ENCODE results near the gene FSIP2.

DNA sequence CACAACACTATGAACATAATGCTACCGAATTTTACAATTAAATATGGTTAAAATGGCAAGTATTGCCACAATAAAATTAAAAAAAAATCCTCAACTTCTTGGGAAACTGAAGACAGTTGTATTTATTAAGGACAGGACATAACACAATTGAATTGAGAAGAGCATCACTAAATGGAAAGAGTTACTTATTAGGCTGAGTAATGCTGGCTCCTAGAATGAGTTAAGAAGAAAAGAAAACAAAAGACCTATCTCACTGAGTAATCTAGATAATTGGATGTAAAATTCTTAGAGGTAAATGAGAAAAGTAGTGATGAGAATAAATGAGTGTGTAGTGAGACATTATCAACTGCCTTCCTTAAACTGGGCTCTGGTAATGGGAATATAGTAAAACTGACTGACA is 121.7 kb downstream of the FSIP2 start:
- TF ChIP-seq, protein P1, sequence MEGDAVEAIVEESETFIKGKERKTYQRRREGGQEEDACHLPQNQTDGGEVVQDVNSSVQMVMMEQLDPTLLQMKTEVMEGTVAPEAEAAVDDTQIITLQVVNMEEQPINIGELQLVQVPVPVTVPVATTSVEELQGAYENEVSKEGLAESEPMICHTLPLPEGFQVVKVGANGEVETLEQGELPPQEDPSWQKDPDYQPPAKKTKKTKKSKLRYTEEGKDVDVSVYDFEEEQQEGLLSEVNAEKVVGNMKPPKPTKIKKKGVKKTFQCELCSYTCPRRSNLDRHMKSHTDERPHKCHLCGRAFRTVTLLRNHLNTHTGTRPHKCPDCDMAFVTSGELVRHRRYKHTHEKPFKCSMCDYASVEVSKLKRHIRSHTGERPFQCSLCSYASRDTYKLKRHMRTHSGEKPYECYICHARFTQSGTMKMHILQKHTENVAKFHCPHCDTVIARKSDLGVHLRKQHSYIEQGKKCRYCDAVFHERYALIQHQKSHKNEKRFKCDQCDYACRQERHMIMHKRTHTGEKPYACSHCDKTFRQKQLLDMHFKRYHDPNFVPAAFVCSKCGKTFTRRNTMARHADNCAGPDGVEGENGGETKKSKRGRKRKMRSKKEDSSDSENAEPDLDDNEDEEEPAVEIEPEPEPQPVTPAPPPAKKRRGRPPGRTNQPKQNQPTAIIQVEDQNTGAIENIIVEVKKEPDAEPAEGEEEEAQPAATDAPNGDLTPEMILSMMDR (IDR thresholded peaks at IDR 0.05): no peak
- no peak for TF ChIP-seq POLR2A (IDR thresholded peaks at IDR 0.05)
